GM12878 (cell line): ENCODE data around the gene TRHDE. TPM values are rescaled to one million over a fixed set of nuclear protein-coding genes. Genes with fewer than 3 reads are reported as not detected.

Experiments
- ATAC-seq: fragments of 200-7000 bp; cut with Tn5 transposase; 3 replicates; pipeline ENCODE4 v1.9.1; 2020; ENCODE audit warnings: mild to moderate bottlenecking, moderate library complexity
- BruUV-seq: library from RNA; stranded (reverse); fragments of 400-500 nt; replicated peaks from 2 replicates; lab custom pipeline; 2021; lab: Mats Ljungman, UMichigan
- CTCF ChIA-PET: fragments of 300-600 bp; sonication (Branson Sonifier 250); formaldehyde crosslinking; extraction: SDS; loops from one replicate; lab custom pipeline; 2021; ENCODE audit warnings: inconsistent platforms; lab: Yijun Ruan, JAX
- POLR2A ChIA-PET: fragments of 350-600 bp; formaldehyde crosslinking; extraction: SDS; loops from one replicate; lab custom pipeline; 2021; ENCODE audit warnings: inconsistent platforms; lab: Charles Lee
- RAD21 ChIA-PET: fragments of 300-600 bp; sonication (Branson Sonifier 250); formaldehyde crosslinking; loops from one replicate; lab custom pipeline; 2023; ENCODE audit warnings: antibody characterized with exemption; ENCODE audit not compliant: unreplicated experiment; lab: Charles Lee
- SMC1A ChIA-PET: fragments of 300-600 bp; sonication (Branson Sonifier 250); formaldehyde crosslinking; loops from one replicate; lab custom pipeline; 2023; ENCODE audit not compliant: unreplicated experiment, uncharacterized antibody; lab: Charles Lee
- DNase-seq: peaks from one replicate; pipeline ENCODE4 v3.0.0-alpha.2; 2011; ENCODE audit warnings: low read depth, low spot score
- FAIRE-seq: peaks from 3 replicates; lab custom pipeline; 2011; peaks lifted over from hg19 to GRCh38; lab: Jason Lieb, UNC
- H2AFZ ChIP-seq: 2 replicates; pipeline ENCODE4 v1.6.0; 2011; ENCODE audit warnings: low read depth, low read length, control low read depth; ENCODE audit not compliant: control insufficient read depth
- H3K27ac ChIP-seq: 2 replicates; pipeline ENCODE4 v1.5.1; 2011; ENCODE audit warnings: control low read depth; ENCODE audit not compliant: control insufficient read depth, insufficient read depth
- H3K27me3 ChIP-seq, 2 experiments: replicated peaks in 1 of 2; 2 replicates each; pipeline versions ENCODE4 v1.6.0 to v1.6.1; 2011; ENCODE audit warnings: low read length in 1 of 2; ENCODE audit not compliant: control insufficient read depth in 2 of 2, insufficient read depth in 2 of 2
- H3K36me3 ChIP-seq, 2 experiments: 2 replicates each; pipeline ENCODE4 v1.5.1; 2011; ENCODE audit warnings: low read length in 1 of 2; ENCODE audit not compliant: control insufficient read depth in 2 of 2, insufficient read depth in 2 of 2
- H3K4me1 ChIP-seq: 2 replicates; pipeline ENCODE4 v1.6.1; 2011; ENCODE audit warnings: mild to moderate bottlenecking, low read length, moderate library complexity, mixed read lengths; ENCODE audit not compliant: control insufficient read depth, insufficient read depth
- H3K4me2 ChIP-seq: 2 replicates; pipeline ENCODE4 v1.6.0; 2011; ENCODE audit warnings: control low read depth; ENCODE audit not compliant: control insufficient read depth, insufficient read depth
- H3K4me3 ChIP-seq: fragments of 200-600 bp; sonication (generic); 2 replicates; pipeline ENCODE4 v1.5.1; 2016
- H3K79me2 ChIP-seq: 2 replicates; pipeline ENCODE4 v1.6.0; 2011; ENCODE audit warnings: low read length; ENCODE audit not compliant: control insufficient read depth, insufficient read depth
- H3K9ac ChIP-seq: 2 replicates; pipeline ENCODE4 v1.8.0; 2011; ENCODE audit warnings: low read length, control low read depth, mixed read lengths; ENCODE audit not compliant: control insufficient read depth, insufficient read depth
- H3K9me3 ChIP-seq: replicated peaks from 3 replicates; pipeline ENCODE4 v1.5.1; 2011; ENCODE audit warnings: mild to moderate bottlenecking, low read length; ENCODE audit not compliant: control insufficient read depth, insufficient read depth
- H4K20me1 ChIP-seq: 2 replicates; pipeline ENCODE4 v1.6.0; 2011; ENCODE audit not compliant: control insufficient read depth, insufficient read depth
- BRCA1 ChIP-seq: IDR thresholded peaks from 2 replicates; pipeline ENCODE4 v1.6.1; 2011; ENCODE audit warnings: low read depth, low read length, improper control_type of control experiment
- CHD4 ChIP-seq: fragments of 200-600 bp; sonication (generic); IDR thresholded peaks from 2 replicates; pipeline ENCODE4 v1.6.1; 2016; ENCODE audit warnings: mild to moderate bottlenecking
- KLF5 ChIP-seq: fragments of 450-650 bp; IDR thresholded peaks from 2 replicates; pipeline ENCODE4 v1.6.1; 2014; ENCODE audit warnings: mild to moderate bottlenecking; ENCODE audit not compliant: partially characterized antibody
- MYC ChIP-seq: IDR thresholded peaks from 2 replicates; pipeline ENCODE4 v1.6.1; 2011; ENCODE audit warnings: mild to moderate bottlenecking, low read length, moderate library complexity, inconsistent platforms; ENCODE audit not compliant: insufficient read depth, insufficient replicate concordance, insufficient read length, severe bottlenecking
- NFXL1 ChIP-seq: fragments of 450-650 bp; IDR thresholded peaks from 2 replicates; pipeline ENCODE4 v1.6.1; 2017; ENCODE audit warnings: antibody characterized with exemption, mild to moderate bottlenecking, borderline replicate concordance
- PAX5 ChIP-seq: IDR thresholded peaks from 2 replicates; pipeline ENCODE4 v1.6.1; 2011; ENCODE audit warnings: low read depth, low read length, borderline replicate concordance
- PKNOX1 ChIP-seq: fragments of 450-650 bp; IDR thresholded peaks from 2 replicates; pipeline ENCODE4 v1.6.1; 2016; ENCODE audit warnings: mild to moderate bottlenecking
- SREBF2 ChIP-seq: IDR thresholded peaks from 2 replicates; pipeline ENCODE4 v1.6.1; 2012; ENCODE audit warnings: mild to moderate bottlenecking, low read length
- SRF ChIP-seq, 2 experiments: IDR thresholded peaks; 2 replicates each; pipeline ENCODE4 v1.6.1; 2011; ENCODE audit warnings: low read depth in 2 of 2, low read length in 2 of 2, mild to moderate bottlenecking in 1 of 2, moderate library complexity in 1 of 2
- TARDBP ChIP-seq: IDR thresholded peaks from 2 replicates; pipeline ENCODE4 v1.6.1; 2016; ENCODE audit warnings: borderline replicate concordance
- YY1 ChIP-seq: IDR thresholded peaks from 2 replicates; pipeline ENCODE4 v1.6.1; 2011; ENCODE audit warnings: low read depth, mild to moderate bottlenecking, low read length
- ZNF384 ChIP-seq: IDR thresholded peaks from 2 replicates; pipeline ENCODE4 v1.6.1; 2012; ENCODE audit warnings: low read depth, mild to moderate bottlenecking, low read length, improper control_type of control experiment, borderline replicate concordance
- ZNF592 ChIP-seq: fragments of 450-650 bp; IDR thresholded peaks from 2 replicates; pipeline ENCODE4 v1.6.1; 2017; ENCODE audit warnings: mild to moderate bottlenecking, moderate library complexity
- WGBS: methylation state at CpG from one replicate; pipeline ENCODE4 v1.1.6; 2016; ENCODE audit warnings: low lambda C conversion rate; ENCODE audit not compliant: insufficient replicate concordance, insufficient coverage; ENCODE audit errors: missing lambda C conversion rate; 5-methylcytosine and 5-hydroxymethylcytosine counted together
- in situ Hi-C: fragments of 300-500 bp; cut with MboI; formaldehyde crosslinking; loops from 9 replicates; pipeline ENCODE4 v1.14.3; 2018; ENCODE audit warnings: mixed read lengths
- intact Hi-C: fragments of 100-400 bp; cut with micrococcal nuclease; formaldehyde crosslinking; loops from one replicate; pipeline ENCODE4 v1.14.2; 2022; ENCODE audit not compliant: unreplicated experiment
- polyA plus RNA-seq, 11 experiments: library from polyadenylated mRNA; depleted of rRNA in 4 of 11; unstranded in 6 of 11; stranded (reverse) in 5 of 11; fragments of >200 nt; fragmentation: Nextera tagmentation in 4 of 11; fragmentation: Illumina TruSeq in 1 of 11; extraction: Ambion mirVana in 4 of 11; extraction: Trizol in 1 of 11; gene quantifications; 1 replicate in 1 of 11; 2 replicates in 10 of 11; pipeline versions ENCODE4 v1.2.1 to v1.2.3, GENCODE V29; 2011 to 2016; ENCODE audit warnings: inconsistent platforms in 2 of 11, missing spikeins in 2 of 11, low read depth in 1 of 11
- total RNA-seq, 4 experiments: library from RNA; depleted of rRNA in 3 of 4; stranded (reverse); fragments of >200 nt in 3 of 4; fragmentation: Illumina TruSeq in 1 of 4; extraction: Trizol in 1 of 4; gene quantifications; 2 replicates each; pipeline versions ENCODE4 v1.2.1 to v1.2.3, GENCODE V29; 2013 to 2021

Gene TRHDE
- total and polyA plus RNA-seq, 10 of the 15 experiments (the other 5 are each of a cell fraction or from before 2014, with no cell fraction given): not detected

- no peak for FAIRE-seq
- ChIA-PET RAD21 (no interaction called here), SMC1A (no interaction called here), CTCF (no interaction called here), POLR2A (no interaction called here)
- intact Hi-C loops (no loop called here), in situ Hi-C loops (no loop called here)
- H4K20me1 ChIP-seq: no peaks in the 10 kb centered on the region
- BruUV-seq: no TSS peak
- H2AFZ ChIP-seq: no peak overlapping the region
- H3K9ac ChIP-seq: no peak overlapping the region
- H3K27ac ChIP-seq: no peak overlapping the region
- H3K36me3 ChIP-seq: no peaks in the 10 kb centered on the region
- H3K4me2 ChIP-seq: no peak overlapping the region
- ATAC-seq: no peak
- peaks cover 6 to 9% of the 10 kb centered on the region in 2 experiments; a peak in 3 of 4 replicates for H3K27me3 ChIP-seq
- no peaks in the 10 kb centered on the region for H3K4me1 ChIP-seq
- TF ChIP-seq BRCA1 (no peak), TARDBP (no peak), NFXL1 (no peak)
- no peaks in the 10 kb centered on the region for H3K79me2 ChIP-seq
- DNase-seq: no peak
- WGBS: 0% methylated on average over 3 of the region's 3 CpGs
- no peaks in the 10 kb centered on the region for H3K9me3 ChIP-seq
- no peak overlapping the region for H3K4me3 ChIP-seq
Observed at GRCh38 chr12:72276181-72276805, 4.1 kb downstream of the TRHDE start.

GRCh38 chr12:72277415-72277814 is 5.2 kb downstream of the TRHDE start:
- in situ Hi-C loops: no loop called here
- no peak for FAIRE-seq

More at GRCh38 chr12:72277415-72277814, 5.2 kb downstream of the TRHDE start:
- Histone ChIP-seq H3K27ac (no peak overlapping the region), H3K4me2 (no peak overlapping the region), H3K79me2 (no peaks in the 10 kb centered on the region), H4K20me1 (no peaks in the 10 kb centered on the region), H3K4me3 (no peak overlapping the region), H2AFZ (no peak overlapping the region), H3K9me3 (no peaks in the 10 kb centered on the region), H3K36me3 (no peaks in the 10 kb centered on the region), H3K9ac (no peak overlapping the region), H3K4me1 (no peaks in the 10 kb centered on the region), H3K27me3 (peaks cover 4% of the 10 kb centered on the region in 2 experiments; a peak in 3 of 4 replicates)
- ChIA-PET CTCF (no interaction called here), RAD21 (no interaction called here), POLR2A (no interaction called here), SMC1A (no interaction called here)
- BruUV-seq: no TSS peak
- ATAC-seq (no peak), DNase-seq (no peak)
- intact Hi-C loops: no loop called here
- WGBS: 10% methylated on average over 2 of the region's 2 CpGs
- TF ChIP-seq PAX5 (no peak), YY1 (no peak), ZNF384 (no peak), KLF5 (no peak), CHD4 (no peak), SREBF2 (no peak), SRF (IDR thresholded peaks at IDR 0.05; ENCODE audit: low read depth in 2 of 2, low read length in 2 of 2) (no peak), PKNOX1 (no peak), MYC (no peak), ZNF592 (no peak)
